Esophagus (tissue), 2 donors: ENCODE measurements around the gene TYRP1. TPM values are rescaled to one million over a fixed set of nuclear protein-coding genes. Genes with fewer than 3 reads are reported as not detected.
"Not testable (repeated sequence)": the region's sequence is repeated elsewhere in the genome, so short reads cannot be mapped to it uniquely, and the experiment has no call there.

Experiments
- H3K27ac ChIP-seq, 2 donors: one replicate each; pipeline ENCODE4 v1.5.1; 2013; ENCODE audit warnings: low read depth in 2 of 2, mild to moderate bottlenecking in 2 of 2, inconsistent platforms in 1 of 2, low read length in 1 of 2, moderate library complexity in 1 of 2
- H3K27me3 ChIP-seq, 2 donors: one replicate each; pipeline ENCODE4 v1.6.1; 2013; ENCODE audit warnings: low read length in 2 of 2, control low read depth in 1 of 2, mild to moderate bottlenecking in 1 of 2; ENCODE audit not compliant: insufficient read depth in 2 of 2, control insufficient read depth in 1 of 2
- H3K36me3 ChIP-seq, 2 donors: one replicate each; pipeline ENCODE4 v1.6.1; 2013; ENCODE audit warnings: low read length in 1 of 2; ENCODE audit not compliant: control insufficient read depth in 2 of 2, insufficient read depth in 2 of 2
- H3K4me1 ChIP-seq, 2 donors: one replicate each; pipeline ENCODE4 v1.6.1; 2013; ENCODE audit warnings: low read length in 1 of 2; ENCODE audit not compliant: control insufficient read depth in 2 of 2, insufficient read depth in 2 of 2
- H3K4me3 ChIP-seq, 2 donors: one replicate each; pipeline ENCODE4 v1.5.1; 2013; ENCODE audit warnings: low read length in 2 of 2, mild to moderate bottlenecking in 2 of 2, low read depth in 1 of 2, moderate library complexity in 1 of 2
- H3K9me3 ChIP-seq, 2 donors: one replicate each; pipeline ENCODE4 v1.6.1; 2013; ENCODE audit warnings: mild to moderate bottlenecking in 2 of 2, low read depth in 1 of 2, low read length in 1 of 2, moderate library complexity in 1 of 2; ENCODE audit not compliant: control insufficient read depth in 2 of 2, insufficient read depth in 1 of 2
- WGBS, 2 donors: extraction: QIAGEN DNeasy Blood & Tissue Kit; methylation state at CpG; one replicate each; pipeline ENCODE4 v1.1.7; 2013; 5-methylcytosine and 5-hydroxymethylcytosine counted together
- polyA plus RNA-seq, 2 donors: library from polyadenylated mRNA; stranded (reverse); fragments of 200-250 nt; gene quantifications; one replicate each; pipeline ENCODE4 v1.2.3, GENCODE V29; 2013
- donor health status: healthy with polysubstance abuse.
- donor health status: Bipolar disorder and iron deficiency.

Gene TYRP1
- polyA plus RNA-seq, 2 donors, result 0.02 to 0.27 TPM

GRCh38 chr9:12666813-12667212 is 26.4 kb upstream of the TYRP1 start:
- WGBS, 2 donors, result 35 to 53% methylated on average over 2 of the region's 2 CpGs
- H3K27me3 ChIP-seq, result no peaks in the 10 kb centered on the region
- H3K9me3 ChIP-seq, result no peaks in the 10 kb centered on the region
- H3K4me1 ChIP-seq, result no peaks in the 10 kb centered on the region
- no peak overlapping the region for H3K27ac ChIP-seq
- H3K36me3 ChIP-seq, result no peaks in the 10 kb centered on the region
- no peak overlapping the region for H3K4me3 ChIP-seq

- Histone ChIP-seq H3K4me1 (no peaks in the 10 kb centered on the region), H3K27ac (no peak overlapping the region), H3K27me3 (no peaks in the 10 kb centered on the region), H3K36me3 (no peaks in the 10 kb centered on the region), H3K4me3 (no peak overlapping the region), H3K9me3 (no peaks in the 10 kb centered on the region)
- 86% methylated on average over 3 of the region's 3 CpGs for WGBS, 2 donors
These were observed 25.3 kb upstream of the TYRP1 start for GRCh38 chr9:12667892-12668291.

- Histone ChIP-seq H3K4me1 (no peaks in the 10 kb centered on the region), H3K27me3 (no peaks in the 10 kb centered on the region), H3K27ac (no peak overlapping the region), H3K36me3 (no peaks in the 10 kb centered on the region), H3K4me3 (no peak overlapping the region), H3K9me3 (no peaks in the 10 kb centered on the region)
- WGBS, 2 donors, result 70 to 84% methylated on average over 2 of the region's 2 CpGs
These were observed 23.2 kb upstream of the TYRP1 start for GRCh38 chr9:12670006-12670405.

GRCh38 chr9:12674961-12675360 is 18.2 kb upstream of the TYRP1 start:
- Histone ChIP-seq H3K27me3 (no peaks in the 10 kb centered on the region), H3K9me3 (no peaks in the 10 kb centered on the region), H3K4me1 (no peaks in the 10 kb centered on the region), H3K27ac (no peak overlapping the region), H3K36me3 (no peaks in the 10 kb centered on the region), H3K4me3 (no peak overlapping the region)
- 75 to 83% methylated on average over 5 of the region's 5 CpGs for WGBS, 2 donors

- H3K4me3 ChIP-seq, H3K27ac ChIP-seq, H3K4me1 ChIP-seq, H3K27me3 ChIP-seq, H3K9me3 ChIP-seq, H3K36me3 ChIP-seq: not testable (repeated sequence)
- WGBS, 2 donors, result 94 to 96% methylated on average over 11 of the region's 11 CpGs
These were observed 15.6 kb upstream of the TYRP1 start for GRCh38 chr9:12677462-12678126.

- Histone ChIP-seq H3K36me3 (no peaks in the 10 kb centered on the region), H3K4me1 (no peaks in the 10 kb centered on the region), H3K4me3 (no peak overlapping the region), H3K27me3 (no peaks in the 10 kb centered on the region), H3K9me3 (no peaks in the 10 kb centered on the region), H3K27ac (no peak overlapping the region)
- 15 to 23% methylated on average over 2 of the region's 2 CpGs for WGBS, 2 donors
These were observed 12.8 kb upstream of the TYRP1 start for GRCh38 chr9:12680341-12680740.

GRCh38 chr9:12680757-12681156 is 12.4 kb upstream of the TYRP1 start:
- Histone ChIP-seq H3K36me3 (no peaks in the 10 kb centered on the region), H3K27me3 (no peaks in the 10 kb centered on the region), H3K4me3 (no peak overlapping the region), H3K9me3 (no peaks in the 10 kb centered on the region), H3K27ac (no peak overlapping the region), H3K4me1 (no peaks in the 10 kb centered on the region)
- WGBS, 2 donors, result 80 to 83% methylated on average over 3 of the region's 3 CpGs

- Histone ChIP-seq H3K4me3 (no peak overlapping the region), H3K4me1 (no peaks in the 10 kb centered on the region), H3K9me3 (no peaks in the 10 kb centered on the region), H3K27ac (no peak overlapping the region), H3K36me3 (no peaks in the 10 kb centered on the region), H3K27me3 (no peaks in the 10 kb centered on the region)
These were observed 11.6 kb upstream of the TYRP1 start for GRCh38 chr9:12681620-12682019.

- H3K4me3 ChIP-seq, result no peak overlapping the region
- no peaks in the 10 kb centered on the region for H3K4me1 ChIP-seq
- H3K27ac ChIP-seq, result no peak overlapping the region
- no peaks in the 10 kb centered on the region for H3K27me3 ChIP-seq
- WGBS, 2 donors, result 56 to 63% methylated on average over 1 of the region's 1 CpG
- H3K36me3 ChIP-seq, result no peaks in the 10 kb centered on the region
- H3K9me3 ChIP-seq, result no peaks in the 10 kb centered on the region
These were observed 8.2 kb upstream of the TYRP1 start for GRCh38 chr9:12684974-12685373.

GRCh38 chr9:12689233-12689632 is 4.0 kb upstream of the TYRP1 start:
- Histone ChIP-seq H3K4me3 (no peak overlapping the region), H3K4me1 (no peaks in the 10 kb centered on the region), H3K9me3 (no peaks in the 10 kb centered on the region), H3K27me3 (no peaks in the 10 kb centered on the region), H3K27ac (no peak overlapping the region), H3K36me3 (no peaks in the 10 kb centered on the region)
- WGBS, 2 donors, result 67 to 70% methylated on average over 1 of the region's 1 CpG
